Muscle layer of duodenum (tissue), 2 donors: ENCODE results near the gene COPS8.

ENCODE experiments used
- H3K27ac ChIP-seq: one replicate; pipeline ENCODE4 v1.7.0; 2013; ENCODE audit warnings: mild to moderate bottlenecking, low read length
- H3K27me3 ChIP-seq: one replicate; pipeline ENCODE4 v1.7.0; 2013; ENCODE audit warnings: low read depth, mild to moderate bottlenecking, control low read depth, low read length
- H3K36me3 ChIP-seq, 2 donors: one replicate each; pipeline ENCODE4 v1.7.0; 2013; ENCODE audit warnings: low read length in 2 of 2, control low read depth in 1 of 2, mild to moderate bottlenecking in 1 of 2; ENCODE audit not compliant: insufficient read depth in 2 of 2, control insufficient read depth in 1 of 2
- H3K4me1 ChIP-seq, 2 donors: one replicate each; pipeline ENCODE4 v1.7.0; 2013; ENCODE audit warnings: low read length in 2 of 2, mild to moderate bottlenecking in 2 of 2, control low read depth in 1 of 2, moderate library complexity in 1 of 2; ENCODE audit not compliant: insufficient read depth in 2 of 2, control insufficient read depth in 1 of 2
- H3K4me3 ChIP-seq, 2 donors: one replicate each; pipeline ENCODE4 v1.7.0; 2013; ENCODE audit warnings: low read length in 2 of 2, low read depth in 1 of 2, mild to moderate bottlenecking in 1 of 2
- H3K9me3 ChIP-seq, 2 donors: one replicate each; pipeline ENCODE4 v1.7.0; 2013; ENCODE audit warnings: low read length in 2 of 2, control low read depth in 1 of 2, mild to moderate bottlenecking in 1 of 2; ENCODE audit not compliant: control insufficient read depth in 1 of 2
- donor health status: healthy.

The COPS8 gene

DNA sequence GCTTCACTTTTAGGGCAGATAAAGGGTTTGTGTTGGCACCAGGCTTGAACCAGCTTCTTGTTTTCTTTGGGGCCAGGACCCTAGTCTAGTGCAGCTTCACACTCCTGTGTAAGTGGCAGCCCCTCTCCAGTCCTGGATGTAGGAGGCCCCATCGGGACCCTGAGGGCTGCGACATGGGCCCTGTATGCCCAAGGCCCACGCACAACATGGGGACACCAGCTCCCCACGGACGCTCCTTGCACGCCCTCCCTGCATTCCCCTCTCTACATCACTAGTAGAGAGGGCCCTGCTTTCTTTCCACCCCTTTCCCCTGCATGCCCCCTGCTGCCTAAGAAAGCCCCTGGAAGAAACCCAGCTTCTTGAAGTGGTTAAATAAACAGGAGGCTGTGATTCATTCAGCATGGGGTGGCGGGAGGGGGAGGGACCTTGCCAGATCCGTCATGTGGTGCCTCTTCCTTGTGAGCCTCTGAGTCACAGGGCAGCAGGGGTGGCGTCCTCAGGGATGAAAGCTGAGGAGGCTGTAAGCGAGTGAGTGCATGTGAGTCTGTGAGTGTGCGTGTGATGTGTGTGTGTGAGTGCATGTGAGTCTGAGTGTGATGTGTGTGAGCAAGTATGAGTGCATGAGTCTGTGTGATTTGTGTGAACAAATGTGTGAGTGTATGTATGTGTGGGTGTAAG lies 42.5 kb downstream of the COPS8 start:
- no peaks in the 10 kb centered on the region for H3K27me3 ChIP-seq
- H3K4me1 ChIP-seq = peaks cover 12 to 21% of the 10 kb centered on the region in 2 donors
- peak overlapping the region in 1 of 2 donors; percentile 19 for H3K4me3 ChIP-seq
- no peaks in the 10 kb centered on the region for H3K36me3 ChIP-seq
- peak overlapping the region; percentile 77 for H3K27ac ChIP-seq
- H3K9me3 ChIP-seq = no peaks in the 10 kb centered on the region

GRCh38 chr2:237128845-237129592 lies 43.3 kb downstream of the COPS8 start:
- no peaks in the 10 kb centered on the region for H3K27me3 ChIP-seq
- no peak overlapping the region for H3K27ac ChIP-seq
- H3K4me1 ChIP-seq = peaks cover 12 to 21% of the 10 kb centered on the region in 2 donors
- H3K4me3 ChIP-seq = peak overlapping the region in 1 of 2 donors; percentile 27
- H3K9me3 ChIP-seq = no peaks in the 10 kb centered on the region
- H3K36me3 ChIP-seq = no peaks in the 10 kb centered on the region

GRCh38 chr2:237129625-237130263 lies 44.1 kb downstream of the COPS8 start:
- Histone ChIP-seq H3K27me3 (no peaks in the 10 kb centered on the region), H3K4me3 (peak overlapping the region in 1 of 2 donors; percentile 27), H3K27ac (no peak overlapping the region), H3K36me3 (no peaks in the 10 kb centered on the region), H3K9me3 (no peaks in the 10 kb centered on the region), H3K4me1 (peaks cover 12 to 21% of the 10 kb centered on the region in 2 donors)

DNA sequence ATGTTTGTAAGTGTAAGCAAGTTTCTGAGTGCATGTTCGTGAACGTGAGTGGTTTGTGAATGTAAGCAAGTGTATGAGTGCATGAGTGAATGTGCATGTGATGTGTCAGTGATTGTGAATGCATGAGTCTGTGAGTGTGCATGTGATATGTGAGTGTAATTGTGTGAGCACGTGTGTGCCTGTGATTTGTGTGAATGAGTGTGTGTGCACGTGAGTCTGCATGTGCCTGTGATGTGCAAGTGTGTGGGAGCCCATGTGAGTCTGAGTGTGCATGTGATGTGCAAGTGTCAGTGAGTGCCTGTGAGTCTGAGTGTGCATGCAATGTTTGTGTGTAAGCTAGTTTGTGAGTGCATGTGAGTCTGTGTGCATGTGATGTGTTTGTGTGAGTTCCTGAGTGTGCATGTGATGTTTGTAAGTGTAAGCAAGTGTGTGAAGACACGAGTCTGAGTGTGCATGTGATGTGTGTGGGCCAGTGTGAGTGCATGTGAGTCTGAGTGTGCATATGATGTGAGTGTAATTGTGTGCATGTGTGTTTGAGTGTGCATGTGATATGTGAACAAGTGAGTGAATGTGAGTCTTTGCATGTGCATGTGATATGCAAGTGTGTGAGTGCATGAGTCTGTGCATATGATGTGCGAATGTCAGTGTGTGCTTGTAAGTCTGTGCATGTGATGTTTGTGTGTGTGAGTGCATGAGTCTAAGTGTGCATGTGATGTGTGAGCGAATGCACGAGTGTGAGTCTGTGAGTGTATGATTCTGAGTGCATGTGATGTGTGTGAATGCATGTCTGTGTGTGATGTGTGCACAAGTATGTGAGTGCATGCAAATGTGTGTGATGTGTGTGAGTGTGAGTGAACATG lies 45.1 kb downstream of the COPS8 start:
- Histone ChIP-seq H3K4me3 (no peak overlapping the region), H3K36me3 (no peaks in the 10 kb centered on the region), H3K4me1 (peaks cover 12 to 21% of the 10 kb centered on the region in 2 donors), H3K9me3 (no peaks in the 10 kb centered on the region), H3K27ac (no peak overlapping the region), H3K27me3 (no peaks in the 10 kb centered on the region)

DNA sequence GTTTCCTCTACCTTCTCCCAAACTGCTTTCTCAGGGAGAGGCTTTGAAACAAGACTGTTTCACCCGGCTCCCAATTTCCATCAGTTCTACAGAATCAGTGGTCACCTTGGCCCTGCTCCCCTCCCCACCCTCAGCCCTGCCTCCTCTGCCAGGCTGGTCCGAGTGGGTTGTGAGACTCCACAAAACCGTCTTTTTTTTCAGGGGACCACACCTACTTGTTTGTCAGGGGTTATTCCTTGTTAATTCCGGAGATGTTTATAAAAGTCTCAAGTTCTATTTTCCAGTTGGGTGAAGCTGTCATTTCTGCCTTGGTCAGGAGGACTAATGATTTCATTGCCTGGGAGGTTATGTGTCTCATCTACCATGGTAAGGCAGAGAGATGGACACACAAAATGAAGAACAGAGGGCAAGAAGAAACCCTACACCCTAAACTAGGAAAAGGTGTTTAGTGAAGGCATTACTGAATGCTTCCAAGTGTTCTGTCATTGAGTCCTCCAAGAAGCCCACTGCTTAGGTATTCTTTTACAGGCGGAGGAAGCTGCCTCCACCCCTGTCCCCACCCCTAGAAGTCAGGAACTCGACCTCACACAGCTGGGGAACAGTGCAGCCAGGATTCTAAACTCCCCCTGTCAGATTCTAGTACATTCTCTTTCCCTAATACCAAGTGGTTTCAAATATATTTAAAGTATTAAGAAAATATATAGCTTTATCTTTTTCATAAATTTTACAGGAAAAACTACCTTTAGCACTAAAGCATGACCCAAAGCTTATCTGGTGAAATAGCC lies 46.3 kb downstream of the COPS8 start:
- no peaks in the 10 kb centered on the region for H3K36me3 ChIP-seq
- no peak overlapping the region for H3K27ac ChIP-seq

GRCh38 chr2:237132799-237133198 lies 47.1 kb downstream of the COPS8 start:
- Histone ChIP-seq H3K27me3 (no peaks in the 10 kb centered on the region), H3K9me3 (no peaks in the 10 kb centered on the region), H3K4me1 (peaks cover 3 to 18% of the 10 kb centered on the region in 2 donors), H3K27ac (no peak overlapping the region), H3K36me3 (no peaks in the 10 kb centered on the region), H3K4me3 (no peak overlapping the region)

More for the DNA sequence above, 46.3 kb downstream of the COPS8 start:
- H3K4me1 ChIP-seq = peaks cover 6 to 21% of the 10 kb centered on the region in 2 donors
- no peak overlapping the region for H3K4me3 ChIP-seq
- H3K9me3 ChIP-seq = no peaks in the 10 kb centered on the region
- no peaks in the 10 kb centered on the region for H3K27me3 ChIP-seq

DNA sequence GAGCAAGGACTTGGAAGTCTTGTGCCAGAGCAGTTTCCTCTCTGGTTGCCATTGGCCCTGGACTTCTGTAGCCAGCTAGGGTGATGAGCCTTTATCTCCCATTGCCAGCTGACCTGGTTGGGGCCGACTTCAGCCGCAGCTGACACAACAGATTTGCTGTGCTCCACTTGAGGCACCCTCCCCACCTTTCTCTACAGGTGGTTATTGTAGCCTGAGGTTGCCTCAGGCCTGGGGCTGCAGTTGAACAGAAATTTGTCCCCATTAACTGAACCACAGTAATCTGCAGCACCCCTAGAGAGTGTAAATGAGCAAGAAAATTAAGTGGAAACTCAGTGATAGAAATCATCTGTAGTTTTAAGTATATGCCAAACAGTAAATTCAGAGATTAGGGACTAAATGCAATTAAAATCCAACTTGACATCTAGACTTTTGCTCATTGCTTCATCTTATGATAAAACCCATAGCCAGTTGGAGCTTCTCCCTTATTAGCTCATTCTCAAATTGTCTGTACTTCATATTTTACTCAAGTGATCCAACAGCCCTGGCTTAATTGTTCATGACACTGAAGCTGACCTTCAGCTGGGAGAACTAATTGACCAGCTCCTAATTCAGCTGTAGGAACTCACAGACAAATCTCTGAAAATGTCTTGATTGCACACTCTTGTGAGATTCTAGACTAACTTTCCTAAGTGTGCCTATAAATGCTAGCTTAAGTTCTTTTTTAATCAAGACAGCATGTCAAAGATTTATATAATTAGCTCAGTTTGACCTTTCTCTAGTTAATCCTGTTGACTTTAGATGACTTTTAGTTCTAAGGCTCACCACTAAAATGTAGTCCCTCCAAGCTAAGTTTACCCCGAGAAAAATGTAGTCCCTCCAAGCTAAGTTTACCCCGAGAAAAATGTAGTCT lies 48.9 kb downstream of the COPS8 start:
- no peaks in the 10 kb centered on the region for H3K36me3 ChIP-seq
- H3K4me3 ChIP-seq = no peak overlapping the region
- H3K27me3 ChIP-seq = no peaks in the 10 kb centered on the region
- no peaks in the 10 kb centered on the region for H3K9me3 ChIP-seq
- H3K4me1 ChIP-seq = peaks cover 0 to under 1% of the 10 kb centered on the region in 2 donors
- peak overlapping the region; percentile 48 for H3K27ac ChIP-seq

DNA sequence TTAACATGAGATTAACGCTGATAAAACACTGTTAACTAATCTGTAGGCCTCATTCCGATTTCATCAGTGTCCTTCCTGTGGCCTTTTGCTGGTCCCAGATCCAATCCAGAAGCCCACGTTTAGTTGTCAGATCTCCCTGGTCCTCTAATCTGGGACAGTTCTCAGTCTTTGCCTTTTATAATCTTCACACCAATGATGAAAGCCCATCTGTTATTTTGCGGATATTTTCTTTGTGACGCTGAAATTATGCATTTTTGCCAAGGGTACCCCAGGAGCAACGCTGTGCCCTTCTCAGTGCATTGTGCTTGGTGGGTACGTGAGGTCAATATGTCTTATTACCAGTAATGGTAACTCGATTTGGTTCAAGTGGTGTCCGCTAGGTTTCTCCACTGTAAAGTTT lies 51.1 kb downstream of the COPS8 start:
- Histone ChIP-seq H3K4me3 (no peak overlapping the region), H3K9me3 (no peaks in the 10 kb centered on the region), H3K36me3 (no peaks in the 10 kb centered on the region), H3K27me3 (no peaks in the 10 kb centered on the region), H3K27ac (peak overlapping the region; percentile 26), H3K4me1 (no peaks in the 10 kb centered on the region)

GRCh38 chr2:237137626-237138323 lies 52.1 kb downstream of the COPS8 start:
- peak overlapping the region; percentile 26 for H3K27ac ChIP-seq
- H3K4me3 ChIP-seq = no peak overlapping the region
- no peaks in the 10 kb centered on the region for H3K9me3 ChIP-seq
- no peaks in the 10 kb centered on the region for H3K27me3 ChIP-seq
- H3K4me1 ChIP-seq = no peaks in the 10 kb centered on the region
- H3K36me3 ChIP-seq = no peaks in the 10 kb centered on the region
